Astrocyte (in vitro differentiated cells and primary cell): ENCODE results near the gene CALD1. TPM values are rescaled to one million over a fixed set of nuclear protein-coding genes. Genes with fewer than 3 reads are reported as not detected.

Experiments used
- DNase-seq: peaks from one replicate; pipeline ENCODE4 v3.0.0-alpha.2; 2010; ENCODE audit warnings: low read depth
- FAIRE-seq: peaks from 2 replicates; lab custom pipeline; 2011; peaks lifted over from hg19 to GRCh38; lab: Jason Lieb, UNC
- H2AFZ ChIP-seq: 2 replicates; pipeline ENCODE4 v1.6.0; 2012; ENCODE audit warnings: low read depth, low read length, inconsistent platforms
- H3K27ac ChIP-seq: 2 replicates; pipeline ENCODE4 v1.5.1; 2011; ENCODE audit warnings: low read depth, low read length, inconsistent platforms
- H3K27me3 ChIP-seq: 2 replicates; pipeline ENCODE4 v1.6.0; 2011; ENCODE audit warnings: low read length, inconsistent platforms; ENCODE audit not compliant: insufficient read depth
- H3K36me3 ChIP-seq: 2 replicates; pipeline ENCODE4 v1.5.1; 2011; ENCODE audit warnings: low read length, inconsistent platforms; ENCODE audit not compliant: insufficient read depth
- H3K4me1 ChIP-seq: 2 replicates; pipeline ENCODE4 v1.5.1; 2011; ENCODE audit warnings: low read length, inconsistent platforms; ENCODE audit not compliant: insufficient read depth
- H3K4me2 ChIP-seq: 2 replicates; pipeline ENCODE4 v1.6.0; 2012; ENCODE audit warnings: low read length, inconsistent platforms
- H3K4me3 ChIP-seq: 2 replicates; pipeline ENCODE4 v1.5.1; 2011; ENCODE audit warnings: low read depth, mild to moderate bottlenecking, low read length, inconsistent platforms; ENCODE audit not compliant: insufficient read depth
- H3K79me2 ChIP-seq: 2 replicates; pipeline ENCODE4 v1.6.0; 2012; ENCODE audit warnings: mild to moderate bottlenecking, low read length, inconsistent platforms; ENCODE audit not compliant: insufficient read depth
- H3K9ac ChIP-seq: 2 replicates; pipeline ENCODE4 v1.6.0; 2012; ENCODE audit warnings: mild to moderate bottlenecking, low read length, inconsistent platforms
- H3K9me3 ChIP-seq: 2 replicates; pipeline ENCODE4 v1.5.1; 2012; ENCODE audit warnings: low read depth, mild to moderate bottlenecking, low read length, inconsistent platforms; ENCODE audit not compliant: insufficient read depth
- H4K20me1 ChIP-seq: 2 replicates; pipeline ENCODE4 v1.6.0; 2012; ENCODE audit warnings: low read length, inconsistent platforms; ENCODE audit not compliant: insufficient read depth
- H3K27ac Mint-ChIP-seq: one replicate; pipeline ENCODE4 v1.8.0; 2021; ENCODE audit warnings: mild to moderate bottlenecking, mixed read lengths; ENCODE audit not compliant: unreplicated experiment
- H3K27me3 Mint-ChIP-seq: one replicate; pipeline ENCODE4 v1.8.0; 2021; ENCODE audit warnings: low read depth, mixed read lengths; ENCODE audit not compliant: unreplicated experiment
- H3K36me3 Mint-ChIP-seq: one replicate; pipeline ENCODE4 v1.8.0; 2021; ENCODE audit warnings: low read depth, mixed read lengths; ENCODE audit not compliant: unreplicated experiment
- H3K4me1 Mint-ChIP-seq: one replicate; pipeline ENCODE4 v1.8.0; 2021; ENCODE audit warnings: low read depth, mixed read lengths; ENCODE audit not compliant: unreplicated experiment
- H3K4me3 Mint-ChIP-seq: one replicate; pipeline ENCODE4 v1.8.0; 2021; ENCODE audit warnings: mild to moderate bottlenecking, moderate library complexity, mixed read lengths; ENCODE audit not compliant: unreplicated experiment
- H3K9me3 Mint-ChIP-seq: one replicate; pipeline ENCODE4 v1.8.0; 2021; ENCODE audit warnings: mild to moderate bottlenecking, mixed read lengths; ENCODE audit not compliant: unreplicated experiment
- EZH2 ChIP-seq: IDR thresholded peaks from 2 replicates; pipeline ENCODE4 v1.6.1; 2012; ENCODE audit warnings: mild to moderate bottlenecking, low read length, inconsistent platforms; ENCODE audit not compliant: insufficient read depth
- total RNA-seq: library from RNA; stranded (reverse); gene quantifications from 2 replicates; pipeline ENCODE4 v1.2.1, GENCODE V29; 2021
- TF ChIP-seq, protein P1 (sequence below): IDR thresholded peaks from 2 replicates; pipeline ENCODE4 v1.5.1; 2011; ENCODE audit warnings: low read depth, mild to moderate bottlenecking, inconsistent platforms, low read length, moderate library complexity; ENCODE audit not compliant: insufficient read depth

The CALD1 gene
- total RNA-seq, 1 donor from 2014 or later, result 1,872 TPM

DNA sequence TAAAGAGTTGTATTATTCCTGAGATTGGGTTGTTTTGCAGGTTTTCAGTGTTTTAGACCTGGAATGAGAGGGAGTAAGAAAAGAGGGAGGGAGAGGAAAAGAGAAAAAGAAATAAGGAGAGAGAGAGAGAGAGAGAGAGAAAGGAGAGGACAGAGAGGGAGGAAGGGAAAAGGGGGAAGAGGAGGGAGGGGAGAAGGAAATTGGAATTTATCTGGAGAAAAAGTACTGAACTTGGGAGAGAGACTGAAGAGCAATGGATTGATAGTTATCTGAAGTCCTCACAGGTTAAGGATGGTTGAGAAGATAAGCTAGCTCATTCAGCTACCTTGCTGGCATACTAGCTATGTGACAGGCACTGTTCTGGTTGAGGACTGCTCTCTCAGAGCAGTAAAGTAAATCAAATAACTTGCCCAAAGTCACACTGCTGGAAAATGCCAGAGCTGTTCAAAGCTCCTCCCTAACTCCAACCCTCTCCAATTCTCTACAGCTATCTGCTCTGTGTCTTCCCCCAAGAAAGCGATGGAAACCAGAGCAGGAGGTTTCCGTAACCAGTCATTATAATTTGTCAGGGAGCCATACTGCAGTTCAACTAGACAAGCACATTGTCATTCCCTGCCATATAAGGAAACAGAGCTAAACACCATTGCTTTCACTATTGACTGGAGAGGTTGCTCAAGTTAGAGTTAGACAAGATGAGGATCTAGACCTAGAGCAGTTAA is 10.7 kb downstream of the CALD1 start:
- Histone ChIP-seq H3K4me1 (peaks cover 61% of the 10 kb centered on the region), H3K4me2 (peak overlapping the region; percentile 55), H3K27me3 (no peaks in the 10 kb centered on the region), H2AFZ (no peak overlapping the region), H4K20me1 (peaks cover 99% of the 10 kb centered on the region), H3K9ac (peak overlapping the region; percentile 38), H3K36me3 (peaks cover 40% of the 10 kb centered on the region), H3K9me3 (no peaks in the 10 kb centered on the region), H3K27ac (peak overlapping the region; percentile 25), H3K79me2 (peaks cover 100% of the 10 kb centered on the region), H3K4me3 (no peak overlapping the region)
- peak overlapping the region; percentile 76 for H3K4me3 Mint-ChIP-seq
- H3K36me3 Mint-ChIP-seq, result peaks cover 18% of the 10 kb centered on the region
- TF ChIP-seq, protein P1, sequence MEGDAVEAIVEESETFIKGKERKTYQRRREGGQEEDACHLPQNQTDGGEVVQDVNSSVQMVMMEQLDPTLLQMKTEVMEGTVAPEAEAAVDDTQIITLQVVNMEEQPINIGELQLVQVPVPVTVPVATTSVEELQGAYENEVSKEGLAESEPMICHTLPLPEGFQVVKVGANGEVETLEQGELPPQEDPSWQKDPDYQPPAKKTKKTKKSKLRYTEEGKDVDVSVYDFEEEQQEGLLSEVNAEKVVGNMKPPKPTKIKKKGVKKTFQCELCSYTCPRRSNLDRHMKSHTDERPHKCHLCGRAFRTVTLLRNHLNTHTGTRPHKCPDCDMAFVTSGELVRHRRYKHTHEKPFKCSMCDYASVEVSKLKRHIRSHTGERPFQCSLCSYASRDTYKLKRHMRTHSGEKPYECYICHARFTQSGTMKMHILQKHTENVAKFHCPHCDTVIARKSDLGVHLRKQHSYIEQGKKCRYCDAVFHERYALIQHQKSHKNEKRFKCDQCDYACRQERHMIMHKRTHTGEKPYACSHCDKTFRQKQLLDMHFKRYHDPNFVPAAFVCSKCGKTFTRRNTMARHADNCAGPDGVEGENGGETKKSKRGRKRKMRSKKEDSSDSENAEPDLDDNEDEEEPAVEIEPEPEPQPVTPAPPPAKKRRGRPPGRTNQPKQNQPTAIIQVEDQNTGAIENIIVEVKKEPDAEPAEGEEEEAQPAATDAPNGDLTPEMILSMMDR, result no peak
- no peak for TF ChIP-seq EZH2
- peaks cover 70% of the 10 kb centered on the region for H3K4me1 Mint-ChIP-seq
- peaks cover 2% of the 10 kb centered on the region for H3K9me3 Mint-ChIP-seq
- H3K27me3 Mint-ChIP-seq, result no peaks in the 10 kb centered on the region
- DNase-seq (peak; percentile 78), FAIRE-seq (peak; percentile 70)
- peak overlapping the region; percentile 83 for H3K27ac Mint-ChIP-seq

- DNase-seq, result peak; percentile 70
These were observed 13.5 kb downstream of the CALD1 start for GRCh38 chr7:134792968-134793367.

More at GRCh38 chr7:134792968-134793367, 13.5 kb downstream of the CALD1 start:
- Histone ChIP-seq H2AFZ (no peak overlapping the region), H4K20me1 (peaks cover 99% of the 10 kb centered on the region), H3K27me3 (no peaks in the 10 kb centered on the region), H3K9ac (peak overlapping the region; percentile 39), H3K4me1 (peaks cover 41% of the 10 kb centered on the region), H3K4me3 (no peak overlapping the region), H3K79me2 (peaks cover 100% of the 10 kb centered on the region), H3K27ac (peak overlapping the region; percentile 47), H3K4me2 (peak overlapping the region; percentile 51), H3K36me3 (peaks cover 39% of the 10 kb centered on the region), H3K9me3 (no peaks in the 10 kb centered on the region)
- FAIRE-seq, result no peak
- Mint-ChIP-seq H3K27ac (peak overlapping the region; percentile 38), H3K4me3 (peak overlapping the region; percentile 42), H3K9me3 (peaks cover 2% of the 10 kb centered on the region), H3K27me3 (no peaks in the 10 kb centered on the region), H3K4me1 (peaks cover 82% of the 10 kb centered on the region), H3K36me3 (peaks cover 22% of the 10 kb centered on the region)
- TF ChIP-seq, protein P1, result no peak
- no peak for TF ChIP-seq EZH2
